Liver (tissue), 9 donors: ENCODE results near the gene FBXL13. TPM values are rescaled to one million over a fixed set of nuclear protein-coding genes. Genes with fewer than 3 reads are reported as not detected.
A peak's percentile ranks its signal among the peaks of the same experiment; 100 is the strongest.

Source experiments
- DNase-seq: peaks from one replicate; pipeline ENCODE4 v3.0.0-alpha.2; 2017; ENCODE audit warnings: low spot score
- H3K27ac ChIP-seq, 2 donors: one replicate each; pipeline ENCODE4 v1.7.0; 2013; ENCODE audit warnings: inconsistent platforms in 2 of 2, low read length in 2 of 2, control low read depth in 1 of 2, low read depth in 1 of 2, mild to moderate bottlenecking in 1 of 2
- H3K27me3 ChIP-seq, 4 donors: one replicate each; pipeline versions ENCODE4 v1.6.1 to v1.7.0; 2013; ENCODE audit warnings: low read length in 3 of 4, inconsistent platforms in 1 of 4, mild to moderate bottlenecking in 1 of 4, moderate library complexity in 1 of 4; ENCODE audit not compliant: control insufficient read depth in 4 of 4, insufficient read depth in 4 of 4
- H3K36me3 ChIP-seq, 4 donors: one replicate each; pipeline versions ENCODE4 v1.6.1 to v1.7.0; 2013; ENCODE audit warnings: low read length in 3 of 4, mild to moderate bottlenecking in 3 of 4, low read depth in 1 of 4, moderate library complexity in 1 of 4; ENCODE audit not compliant: control insufficient read depth in 4 of 4, insufficient read depth in 3 of 4
- H3K4me1 ChIP-seq, 4 donors: one replicate each; pipeline versions ENCODE4 v1.6.1 to v1.7.0; 2013; ENCODE audit warnings: low read length in 3 of 4, mild to moderate bottlenecking in 3 of 4, moderate library complexity in 1 of 4; ENCODE audit not compliant: control insufficient read depth in 4 of 4, insufficient read depth in 4 of 4
- H3K4me3 ChIP-seq, 3 donors: one replicate each; pipeline versions ENCODE4 v1.6.1 to v1.7.0; 2013; ENCODE audit warnings: low read length in 3 of 3, control low read depth in 1 of 3, low read depth in 1 of 3, mild to moderate bottlenecking in 1 of 3
- H3K9ac ChIP-seq, 2 donors: one replicate each; pipeline ENCODE4 v1.7.0; 2013; ENCODE audit warnings: low read length in 2 of 2, mild to moderate bottlenecking in 2 of 2, moderate library complexity in 2 of 2, control low read depth in 1 of 2, low read depth in 1 of 2
- H3K9me3 ChIP-seq, 4 donors: one replicate each; pipeline versions ENCODE4 v1.6.1 to v1.7.0; 2013; ENCODE audit warnings: low read length in 3 of 4; ENCODE audit not compliant: control insufficient read depth in 4 of 4
- CTCF ChIP-seq: fragments of 150-350 bp; IDR thresholded peaks from 2 replicates; pipeline ENCODE4 v1.5.1; 2017; ENCODE audit warnings: improper control_type of control experiment, low read depth, low read length; ENCODE audit not compliant: missing input control
- EGR1 ChIP-seq, 2 donors: IDR thresholded peaks; 2 replicates each; pipeline ENCODE4 v1.6.1; 2016 to 2018; ENCODE audit warnings: antibody characterized with exemption in 2 of 2, low read depth in 2 of 2
- FOXA2 ChIP-seq: IDR thresholded peaks from 2 replicates; pipeline ENCODE4 v1.6.1; 2016; ENCODE audit warnings: antibody characterized with exemption
- GABPA ChIP-seq, 2 donors: IDR thresholded peaks in 1 of 2; conservative IDR thresholded peaks in 1 of 2; 2 replicates each; pipeline ENCODE4 v1.6.1; 2016; ENCODE audit warnings: antibody characterized with exemption in 2 of 2, mild to moderate bottlenecking in 1 of 2, moderate library complexity in 1 of 2
- HNF4A ChIP-seq, 2 donors: conservative IDR thresholded peaks; 2 replicates each; pipeline ENCODE4 v1.6.1; 2016; ENCODE audit warnings: antibody characterized with exemption in 2 of 2, mild to moderate bottlenecking in 2 of 2
- HNF4G ChIP-seq: IDR thresholded peaks from 2 replicates; pipeline ENCODE4 v1.6.1; 2016; ENCODE audit warnings: antibody characterized with exemption
- JUND ChIP-seq, 2 donors: IDR thresholded peaks; 2 replicates each; pipeline ENCODE4 v1.6.1; 2016; ENCODE audit warnings: antibody characterized with exemption in 2 of 2
- MAX ChIP-seq: IDR thresholded peaks from 2 replicates; pipeline ENCODE4 v1.6.1; 2016; ENCODE audit warnings: antibody characterized with exemption
- NR2F2 ChIP-seq: IDR thresholded peaks from 2 replicates; pipeline ENCODE4 v1.6.1; 2016; ENCODE audit warnings: antibody characterized with exemption
- RAD21 ChIP-seq, 2 donors: IDR thresholded peaks; 2 replicates each; pipeline ENCODE4 v1.6.1; 2016; ENCODE audit warnings: antibody characterized with exemption in 2 of 2, mild to moderate bottlenecking in 2 of 2
- REST ChIP-seq: IDR thresholded peaks from 2 replicates; pipeline ENCODE4 v1.6.1; 2016; ENCODE audit warnings: antibody characterized with exemption, mild to moderate bottlenecking
- RXRA ChIP-seq, 2 donors: IDR thresholded peaks; 2 replicates each; pipeline ENCODE4 v1.6.1; 2017 to 2018; ENCODE audit warnings: antibody characterized with exemption in 2 of 2, mild to moderate bottlenecking in 1 of 2
- SP1 ChIP-seq: IDR thresholded peaks from 2 replicates; pipeline ENCODE4 v1.6.1; 2018; ENCODE audit warnings: antibody characterized with exemption, mild to moderate bottlenecking
- YY1 ChIP-seq: IDR thresholded peaks from 2 replicates; pipeline ENCODE4 v1.6.1; 2016; ENCODE audit warnings: antibody characterized with exemption, mild to moderate bottlenecking
- ZBTB33 ChIP-seq: IDR thresholded peaks from 2 replicates; pipeline ENCODE4 v1.6.1; 2016; ENCODE audit warnings: antibody characterized with exemption
- WGBS: extraction: QIAGEN DNeasy Blood & Tissue Kit; methylation state at CpG from one replicate; pipeline ENCODE4 v1.1.7; 2013; 5-methylcytosine and 5-hydroxymethylcytosine counted together
- polyA plus RNA-seq, 2 donors: library from polyadenylated mRNA; stranded (reverse) in 1 of 2; unstranded in 1 of 2; fragments of 200-250 nt in 1 of 2; fragments of >200 nt in 1 of 2; fragmentation: Nextera tagmentation in 1 of 2; extraction: Ambion mirVana in 1 of 2; gene quantifications; one replicate each; pipeline versions ENCODE4 v1.2.1 to v1.2.3, GENCODE V29; 2013 to 2015
- total RNA-seq, 2 donors: library from RNA; depleted of rRNA; stranded (reverse); fragments of >200 nt; gene quantifications; one replicate each; pipeline ENCODE4 v1.2.3, GENCODE V29; 2014
- TF ChIP-seq, protein P1 (sequence below): IDR thresholded peaks from 2 replicates; pipeline ENCODE4 v1.6.1; 2016; ENCODE audit warnings: antibody characterized with exemption
- donor health status: healthy.
- donor health status: healthy.
- donor health status: healthy.
- donor health status: healthy.
- donor health status: healthy.

The FBXL13 gene
- total and polyA plus RNA-seq, 4 donors = 0.03 to 0.75 (median 0.70) TPM; not detected in 1

DNA sequence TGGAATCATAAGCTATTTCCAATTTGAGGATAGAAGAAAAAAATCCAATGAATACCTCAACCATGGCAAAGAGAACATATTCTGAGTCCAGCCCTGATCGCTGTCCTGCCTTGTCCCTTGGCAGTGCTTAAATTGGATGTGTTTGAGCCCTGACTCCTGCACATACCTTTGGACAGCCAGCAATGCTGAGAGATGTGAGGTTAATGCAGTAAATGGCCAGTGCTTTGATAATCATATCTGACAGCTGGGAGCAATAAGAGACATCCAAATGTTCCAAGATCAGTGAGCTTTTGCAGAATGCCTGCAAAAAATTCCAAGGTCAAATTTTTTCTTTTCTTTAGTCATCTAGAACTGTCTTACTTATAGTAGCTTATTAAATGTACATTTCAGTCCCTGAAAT is 241.9 kb downstream of the FBXL13 start:
- Histone ChIP-seq H3K4me3 (no peak overlapping the region), H3K9me3 (no peaks in the 10 kb centered on the region), H3K27ac (no peak overlapping the region), H3K36me3 (peaks cover 0 to 11% (median 6%) of the 10 kb centered on the region in 4 donors), H3K9ac (no peak overlapping the region), H3K27me3 (no peaks in the 10 kb centered on the region), H3K4me1 (no peaks in the 10 kb centered on the region)
- peak; percentile 9 for TF ChIP-seq NR2F2
- TF ChIP-seq MAX = no peak
- WGBS = 88% methylated on average over 1 of the region's 1 CpG
- no peak for DNase-seq

- no peaks in the 10 kb centered on the region for H3K4me1 ChIP-seq
- H3K9ac ChIP-seq = no peak overlapping the region
- H3K27me3 ChIP-seq = no peaks in the 10 kb centered on the region
- H3K27ac ChIP-seq = no peak overlapping the region
- 85% methylated on average over 2 of the region's 2 CpGs for WGBS
- H3K9me3 ChIP-seq = no peaks in the 10 kb centered on the region
- TF ChIP-seq FOXA2 = no peak
- no peak for TF ChIP-seq YY1
- TF ChIP-seq EGR1 (IDR thresholded peaks at IDR 0.05; ENCODE audit: low read depth in 2 of 2) = no peak
- TF ChIP-seq, protein P1, sequence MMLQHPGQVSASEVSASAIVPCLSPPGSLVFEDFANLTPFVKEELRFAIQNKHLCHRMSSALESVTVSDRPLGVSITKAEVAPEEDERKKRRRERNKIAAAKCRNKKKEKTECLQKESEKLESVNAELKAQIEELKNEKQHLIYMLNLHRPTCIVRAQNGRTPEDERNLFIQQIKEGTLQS = no peak
- TF ChIP-seq ZBTB33 = no peak
- TF ChIP-seq RXRA (IDR thresholded peaks at IDR 0.05) = no peak
- TF ChIP-seq REST = no peak
- TF ChIP-seq HNF4G = no peak
- no peak for TF ChIP-seq RAD21 (IDR thresholded peaks at IDR 0.05)
- no peak for TF ChIP-seq NR2F2
- no peak for TF ChIP-seq SP1
- no peak for TF ChIP-seq MAX
- no peak for TF ChIP-seq CTCF
- TF ChIP-seq JUND (IDR thresholded peaks at IDR 0.05) = no peak
- no peak for TF ChIP-seq GABPA (IDR thresholded peaks at IDR 0.05 in 1 of 2, conservative IDR thresholded peaks at IDR 0.05 in 1 of 2)
- TF ChIP-seq HNF4A (conservative IDR thresholded peaks at IDR 0.05) = no peak
- H3K36me3 ChIP-seq = peaks cover 0 to 11% (median 9%) of the 10 kb centered on the region in 4 donors
- no peak for DNase-seq
- no peak overlapping the region for H3K4me3 ChIP-seq
These were observed 244.4 kb downstream of the FBXL13 start for GRCh38 chr7:102830197-102830596.
